Activated T-cell treated with anti-CD3 and anti-CD28 coated beads, Interleukin-2, amount 50 U/mL, for 72 hours (primary cell): Measurements from ENCODE around the gene LIPE. TPM values are rescaled to one million over a fixed set of nuclear protein-coding genes. Genes with fewer than 3 reads are reported as not detected.

Experiments
- ATAC-seq, 2 donors: fragments of 150-1000 bp; cut with Tn5 transposase; replicated peaks in 1 of 2; 2 replicates each; pipeline ENCODE4 v1.10.0; 2021; ENCODE audit warnings: moderate library complexity in 2 of 2, mild to moderate bottlenecking in 1 of 2
- DNase-seq, 2 donors: peaks; one replicate each; pipeline ENCODE4 v3.0.0; 2021 to 2022; ENCODE audit warnings: mixed read lengths in 1 of 2
- H3K27ac Mint-ChIP-seq: one replicate; pipeline ENCODE4 v1.8.0; 2022; ENCODE audit warnings: mild to moderate bottlenecking, moderate library complexity, mixed read lengths
- H3K27me3 Mint-ChIP-seq: one replicate; pipeline ENCODE4 v1.8.0; 2022; ENCODE audit warnings: low read depth, mixed read lengths
- H3K36me3 Mint-ChIP-seq, 2 donors: one replicate each; pipeline ENCODE4 v1.8.0; 2022; ENCODE audit warnings: mixed read lengths in 2 of 2, mild to moderate bottlenecking in 1 of 2; ENCODE audit not compliant: insufficient read depth in 2 of 2
- H3K4me1 Mint-ChIP-seq: one replicate; pipeline ENCODE4 v1.8.0; 2022; ENCODE audit warnings: low read depth, mixed read lengths
- H3K4me3 Mint-ChIP-seq, 2 donors: one replicate each; pipeline ENCODE4 v1.8.0; 2022; ENCODE audit warnings: mild to moderate bottlenecking in 2 of 2, mixed read lengths in 2 of 2, moderate library complexity in 2 of 2
- H3K9me3 Mint-ChIP-seq, 2 donors: one replicate each; pipeline ENCODE4 v1.8.0; 2022; ENCODE audit warnings: mixed read lengths in 2 of 2
- total RNA-seq, 2 donors: library from RNA; stranded (reverse); gene quantifications; one replicate each; pipeline ENCODE4 v1.2.3, GENCODE V29; 2022

LIPE gene
- total RNA-seq, 2 donors from 2014 or later = 46.5 to 53.8 TPM

GRCh38 chr19:42362891-42363440 is 64.2 kb downstream of the LIPE start:
- Mint-ChIP-seq H3K9me3 (no peaks in the 10 kb centered on the region), H3K27ac (no peak overlapping the region), H3K4me3 (no peak overlapping the region), H3K4me1 (no peaks in the 10 kb centered on the region), H3K27me3 (no peaks in the 10 kb centered on the region), H3K36me3 (peaks cover 5 to 6% of the 10 kb centered on the region in 2 donors)
- DNase-seq (no peak), ATAC-seq (no peak)

DNA sequence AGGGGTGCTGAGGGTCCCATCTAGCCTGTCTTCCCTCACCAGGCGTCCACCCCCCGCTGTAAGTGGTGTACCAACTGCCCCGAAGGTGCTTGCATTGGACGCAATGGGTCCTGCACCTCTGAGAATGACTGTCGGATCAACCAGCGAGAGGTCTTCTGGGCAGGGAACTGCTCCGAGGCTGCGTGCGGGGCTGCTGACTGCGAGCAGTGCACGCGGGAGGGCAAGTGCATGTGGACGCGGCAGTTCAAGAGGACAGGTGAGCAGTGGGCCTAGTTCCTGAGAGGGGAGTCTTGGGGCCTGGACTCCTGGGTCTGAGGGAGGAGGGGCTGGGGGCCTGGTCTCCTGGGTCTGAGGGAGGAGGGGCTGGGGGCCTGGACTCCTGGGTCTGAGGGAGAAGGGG is 64.8 kb downstream of the LIPE start:
- Mint-ChIP-seq H3K9me3 (no peaks in the 10 kb centered on the region), H3K4me1 (no peaks in the 10 kb centered on the region), H3K27me3 (no peaks in the 10 kb centered on the region), H3K36me3 (peaks cover 5 to 6% of the 10 kb centered on the region in 2 donors), H3K4me3 (no peak overlapping the region), H3K27ac (no peak overlapping the region)
- ATAC-seq (no peak), DNase-seq (no peak)

DNA sequence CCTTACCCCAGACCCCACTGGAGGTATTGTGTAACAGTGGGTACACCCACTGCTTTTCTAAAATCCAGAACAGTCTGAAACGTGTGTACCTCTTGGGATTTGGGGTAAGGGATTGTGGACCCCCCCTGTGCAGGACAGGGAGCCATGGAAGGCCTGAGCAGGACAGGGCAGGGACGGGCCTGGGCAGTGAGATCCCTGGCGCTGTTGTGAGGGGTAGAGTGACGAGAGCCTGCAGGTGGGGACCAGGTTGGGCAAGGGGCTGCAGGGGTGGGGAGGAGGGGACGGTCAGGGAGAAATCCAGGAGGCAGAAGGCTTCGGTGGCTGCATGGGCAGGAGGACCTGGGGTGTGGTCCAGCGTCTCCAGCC is 65.7 kb downstream of the LIPE start:
- DNase-seq (no peak), ATAC-seq (no peak)
- H3K9me3 Mint-ChIP-seq = no peaks in the 10 kb centered on the region
- no peak overlapping the region for H3K27ac Mint-ChIP-seq
- peaks cover 5 to 6% of the 10 kb centered on the region in 2 donors for H3K36me3 Mint-ChIP-seq
- no peaks in the 10 kb centered on the region for H3K4me1 Mint-ChIP-seq
- H3K27me3 Mint-ChIP-seq = no peaks in the 10 kb centered on the region
- no peak overlapping the region for H3K4me3 Mint-ChIP-seq

- DNase-seq (no peak), ATAC-seq (no peak)
- H3K9me3 Mint-ChIP-seq = no peaks in the 10 kb centered on the region
- no peak overlapping the region for H3K27ac Mint-ChIP-seq
- peaks cover 5 to 6% of the 10 kb centered on the region in 2 donors for H3K36me3 Mint-ChIP-seq
- H3K4me3 Mint-ChIP-seq = no peak overlapping the region
- H3K4me1 Mint-ChIP-seq = no peaks in the 10 kb centered on the region
- no peaks in the 10 kb centered on the region for H3K27me3 Mint-ChIP-seq
These were observed 66.2 kb downstream of the LIPE start for GRCh38 chr19:42360787-42361544.

- ATAC-seq = no peak
- DNase-seq = no peak
- H3K4me3 Mint-ChIP-seq = no peak overlapping the region
- no peaks in the 10 kb centered on the region for H3K4me1 Mint-ChIP-seq
- no peak overlapping the region for H3K27ac Mint-ChIP-seq
- H3K36me3 Mint-ChIP-seq = no peaks in the 10 kb centered on the region
- H3K9me3 Mint-ChIP-seq = no peaks in the 10 kb centered on the region
- H3K27me3 Mint-ChIP-seq = no peaks in the 10 kb centered on the region
These were observed 69.9 kb downstream of the LIPE start for GRCh38 chr19:42357290-42357689.

DNA sequence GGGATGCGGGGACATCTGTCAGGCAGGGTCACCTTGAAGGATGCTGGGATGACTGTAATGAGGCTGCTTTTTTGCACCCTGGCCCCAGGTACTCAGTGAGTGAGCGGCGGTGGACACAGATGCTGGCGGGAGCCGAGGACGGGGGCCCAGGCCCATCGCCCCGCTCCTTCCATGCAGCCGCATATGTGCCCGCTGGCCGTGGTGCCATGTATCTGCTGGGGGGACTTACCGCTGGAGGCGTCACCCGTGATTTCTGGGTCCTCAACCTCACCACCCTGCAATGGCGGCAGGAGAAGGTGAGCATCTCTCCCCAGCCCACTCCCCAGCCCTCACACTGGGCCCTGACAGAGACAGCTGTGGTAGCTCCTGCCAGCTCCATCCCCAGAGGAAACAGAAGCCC is 70.5 kb downstream of the LIPE start:
- no peaks in the 10 kb centered on the region for H3K36me3 Mint-ChIP-seq
- no peak for DNase-seq
- H3K27ac Mint-ChIP-seq = no peak overlapping the region
- no peaks in the 10 kb centered on the region for H3K9me3 Mint-ChIP-seq
- ATAC-seq = no peak
- no peaks in the 10 kb centered on the region for H3K4me1 Mint-ChIP-seq
- no peak overlapping the region for H3K4me3 Mint-ChIP-seq
- no peaks in the 10 kb centered on the region for H3K27me3 Mint-ChIP-seq

GRCh38 chr19:42355896-42356295 is 71.3 kb downstream of the LIPE start:
- no peak overlapping the region for H3K27ac Mint-ChIP-seq

GRCh38 chr19:42353341-42354015 is 73.7 kb downstream of the LIPE start:
- H3K9me3 Mint-ChIP-seq = no peaks in the 10 kb centered on the region
- no peaks in the 10 kb centered on the region for H3K4me1 Mint-ChIP-seq
- H3K27ac Mint-ChIP-seq = no peak overlapping the region
- ATAC-seq (no peak), DNase-seq (no peak)
- no peaks in the 10 kb centered on the region for H3K27me3 Mint-ChIP-seq
- no peak overlapping the region for H3K4me3 Mint-ChIP-seq
- no peaks in the 10 kb centered on the region for H3K36me3 Mint-ChIP-seq

More at GRCh38 chr19:42355896-42356295, 71.3 kb downstream of the LIPE start:
- Mint-ChIP-seq H3K27me3 (no peaks in the 10 kb centered on the region), H3K4me1 (no peaks in the 10 kb centered on the region), H3K36me3 (no peaks in the 10 kb centered on the region), H3K4me3 (no peak overlapping the region), H3K9me3 (no peaks in the 10 kb centered on the region)
- DNase-seq (no peak), ATAC-seq (no peak)

GRCh38 chr19:42352301-42353259 is 74.6 kb downstream of the LIPE start:
- no peaks in the 10 kb centered on the region for H3K4me1 Mint-ChIP-seq
- H3K27me3 Mint-ChIP-seq = no peaks in the 10 kb centered on the region
- no peak overlapping the region for H3K4me3 Mint-ChIP-seq
- DNase-seq = no peak
- ATAC-seq = peak; percentile 39 to 69
- no peaks in the 10 kb centered on the region for H3K36me3 Mint-ChIP-seq
- H3K27ac Mint-ChIP-seq = no peak overlapping the region
- no peaks in the 10 kb centered on the region for H3K9me3 Mint-ChIP-seq

Other genes with a start within 250 kb of the LIPE start
- 10 to 100 TPM; 28.8 to 31.6 TPM for gene DEDD2, start 209.7 kb downstream of the LIPE start, total RNA-seq
- gene ZNF526, start 207.1 kb downstream of the LIPE start, total RNA-seq = 10 to 100 TPM; 11.4 to 11.9 TPM
- gene GSK3A, start 184.8 kb downstream of the LIPE start, total RNA-seq = 10 to 100 TPM; 39.6 to 43.2 TPM
- gene ERF, start 172.3 kb downstream of the LIPE start, total RNA-seq = 10 to 100 TPM; 65.7 to 75.6 TPM
- 10 to 100 TPM; 90.1 to 95.0 TPM for gene CIC, start 158.1 kb downstream of the LIPE start, total RNA-seq
- under 1 TPM; 0.29 to 0.86 TPM for gene PRR19, start 125.3 kb downstream of the LIPE start, total RNA-seq
- 10 to 100 TPM; 36.7 to 37.6 TPM for gene PAFAH1B3, start 124.8 kb downstream of the LIPE start, total RNA-seq
- gene TMEM145, start 114.1 kb downstream of the LIPE start, total RNA-seq = 1 to 10 TPM in 1 of 2 donors, under 1 TPM in 1; 0.67 to 1.6 TPM
- gene MEGF8, start 101.8 kb downstream of the LIPE start, total RNA-seq = 10 to 100 TPM in 1 of 2 donors, 1 to 10 TPM in 1; 9.7 to 14.0 TPM
- gene CNFN, start 37.1 kb downstream of the LIPE start, total RNA-seq = 1 to 10 TPM in 1 of 2 donors, under 1 TPM in 1; 0.53 to 2.1 TPM
- not detected for gene CXCL17, start 15.6 kb upstream of the LIPE start, total RNA-seq
- gene CEACAM1, start 101.1 kb upstream of the LIPE start, total RNA-seq = 1 to 10 TPM; 4.0 to 8.2 TPM
- not detected for gene CEACAM8, start 167.5 kb upstream of the LIPE start, total RNA-seq